HG02973 (cell line): ENCODE data around the gene PTPRN2.

ENCODE experiments used
- ATAC-seq: cut with Tn5 transposase; IDR thresholded peaks from one replicate; pipeline ENCODE4 v1.9.1; 2021; ENCODE audit warnings: moderate library complexity; ENCODE audit not compliant: unreplicated experiment

Gene PTPRN2

DNA sequence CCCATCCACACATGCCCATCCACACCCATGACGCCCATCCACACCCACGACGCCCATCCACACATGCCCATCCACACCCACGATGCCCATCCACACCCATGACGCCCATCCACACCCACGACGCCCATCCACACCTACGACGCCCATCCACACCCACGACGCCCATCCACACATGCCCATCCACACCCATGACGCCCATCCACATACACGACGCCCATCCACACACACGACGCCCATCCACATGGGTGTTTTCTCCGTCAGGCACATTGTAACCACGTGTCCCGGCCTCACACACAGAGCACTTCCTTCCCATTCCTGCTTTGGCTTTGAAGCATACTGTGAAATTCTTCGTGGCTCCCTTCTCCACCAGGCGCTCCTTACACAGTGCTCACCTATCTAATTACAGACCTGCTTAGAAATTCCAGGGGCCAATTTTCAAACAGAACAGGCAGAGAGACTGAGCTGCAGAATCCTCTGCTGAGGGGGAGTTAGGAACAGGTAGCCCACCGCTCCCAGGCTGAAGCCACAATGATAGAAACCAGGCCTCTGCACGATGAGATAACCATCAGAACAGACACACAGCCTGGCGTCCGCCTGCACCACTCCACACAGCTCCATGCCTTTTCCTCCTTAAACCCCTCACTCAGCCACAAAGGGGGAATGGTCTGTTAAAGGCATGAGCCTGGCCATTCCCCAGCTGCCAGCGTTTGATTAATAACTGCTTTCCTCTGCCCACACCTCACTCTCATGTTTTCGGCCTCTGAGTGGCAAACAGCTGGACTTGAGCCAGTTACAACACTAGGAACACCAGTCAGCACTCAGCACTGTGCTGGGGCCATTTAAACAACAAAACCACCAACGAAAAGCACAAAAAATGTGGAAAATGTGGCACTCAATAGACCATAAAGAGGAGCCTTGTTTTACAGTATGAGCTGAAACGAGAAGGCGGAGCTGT is 501.6 kb downstream of the PTPRN2 start:
- ATAC-seq, result no peak

DNA sequence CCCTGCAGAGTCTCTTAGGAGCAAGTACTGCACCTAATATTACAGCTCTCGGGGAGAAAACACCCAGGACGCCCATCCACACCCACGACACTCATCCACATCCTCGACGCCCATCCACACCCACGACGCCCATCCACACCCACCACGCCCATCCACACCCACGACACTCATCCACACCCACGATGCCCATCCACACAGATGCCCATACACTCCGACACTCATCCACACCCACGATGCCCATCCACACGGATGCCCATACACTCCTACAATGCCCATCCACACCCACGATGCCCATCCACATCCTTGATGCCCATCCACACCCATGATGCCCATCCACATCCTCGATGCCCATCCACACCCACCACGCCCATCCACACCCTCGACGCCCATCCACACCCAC is 503.1 kb downstream of the PTPRN2 start:
- ATAC-seq, result no peak

DNA sequence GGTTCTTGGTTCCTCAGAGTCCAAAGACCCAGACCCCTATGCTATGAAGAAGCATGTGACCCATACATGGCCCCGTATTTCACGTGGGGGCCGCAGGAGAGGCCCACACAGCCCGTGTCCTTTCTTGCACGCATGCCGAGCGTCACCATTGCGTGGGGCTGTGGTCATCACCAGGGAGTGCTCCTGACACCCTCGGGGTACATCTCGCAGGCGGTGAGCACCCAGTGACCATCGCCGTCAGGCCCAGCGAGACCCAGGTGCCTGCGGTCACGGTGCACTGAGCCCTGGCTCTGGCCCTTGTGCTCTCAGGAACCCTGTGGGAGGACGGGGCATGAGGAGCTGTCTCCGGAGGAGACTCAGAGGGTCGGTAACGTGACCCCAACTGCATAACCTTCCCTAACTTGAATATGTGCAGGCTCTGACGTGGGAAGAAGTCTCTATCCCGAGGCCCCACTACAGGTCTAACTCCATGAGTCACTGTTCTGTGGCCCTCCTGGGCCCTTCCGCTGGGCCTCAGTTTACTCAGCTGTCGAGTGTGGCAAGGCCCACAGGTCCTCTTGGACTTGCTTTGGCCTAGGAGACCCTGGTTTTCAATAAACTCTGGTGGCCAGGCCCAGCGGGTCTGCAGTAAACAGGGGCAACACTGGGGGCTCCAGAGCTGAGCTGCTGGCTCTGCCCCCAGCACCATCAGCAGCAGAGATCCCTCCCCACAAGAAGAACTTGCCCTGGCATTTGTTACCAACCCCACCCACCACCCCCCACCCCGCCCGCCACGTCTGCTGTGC is 503.9 kb downstream of the PTPRN2 start:
- no peak for ATAC-seq

DNA sequence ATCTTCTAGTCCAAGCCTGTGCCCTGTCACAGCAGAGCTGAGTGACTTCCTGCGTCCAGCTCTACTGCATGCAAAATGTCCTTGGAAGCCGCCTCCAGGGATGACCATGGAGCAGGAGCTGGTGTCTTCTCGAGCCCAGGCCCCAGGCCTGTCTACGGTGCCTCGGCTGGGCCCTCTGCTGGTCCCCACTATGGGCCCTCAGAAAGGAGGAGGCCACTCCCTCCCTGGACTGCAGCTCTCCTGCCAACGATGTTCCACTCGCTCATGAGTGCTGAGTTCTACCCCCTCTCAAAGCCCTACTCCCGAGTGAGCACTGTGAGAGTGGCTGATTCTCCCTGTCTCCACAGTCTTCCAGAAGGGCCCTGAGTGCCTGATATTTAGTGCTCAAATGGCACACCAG is 504.9 kb downstream of the PTPRN2 start:
- no peak for ATAC-seq

GRCh38 chr7:158080899-158081445 is 506.7 kb downstream of the PTPRN2 start:
- no peak for ATAC-seq

DNA sequence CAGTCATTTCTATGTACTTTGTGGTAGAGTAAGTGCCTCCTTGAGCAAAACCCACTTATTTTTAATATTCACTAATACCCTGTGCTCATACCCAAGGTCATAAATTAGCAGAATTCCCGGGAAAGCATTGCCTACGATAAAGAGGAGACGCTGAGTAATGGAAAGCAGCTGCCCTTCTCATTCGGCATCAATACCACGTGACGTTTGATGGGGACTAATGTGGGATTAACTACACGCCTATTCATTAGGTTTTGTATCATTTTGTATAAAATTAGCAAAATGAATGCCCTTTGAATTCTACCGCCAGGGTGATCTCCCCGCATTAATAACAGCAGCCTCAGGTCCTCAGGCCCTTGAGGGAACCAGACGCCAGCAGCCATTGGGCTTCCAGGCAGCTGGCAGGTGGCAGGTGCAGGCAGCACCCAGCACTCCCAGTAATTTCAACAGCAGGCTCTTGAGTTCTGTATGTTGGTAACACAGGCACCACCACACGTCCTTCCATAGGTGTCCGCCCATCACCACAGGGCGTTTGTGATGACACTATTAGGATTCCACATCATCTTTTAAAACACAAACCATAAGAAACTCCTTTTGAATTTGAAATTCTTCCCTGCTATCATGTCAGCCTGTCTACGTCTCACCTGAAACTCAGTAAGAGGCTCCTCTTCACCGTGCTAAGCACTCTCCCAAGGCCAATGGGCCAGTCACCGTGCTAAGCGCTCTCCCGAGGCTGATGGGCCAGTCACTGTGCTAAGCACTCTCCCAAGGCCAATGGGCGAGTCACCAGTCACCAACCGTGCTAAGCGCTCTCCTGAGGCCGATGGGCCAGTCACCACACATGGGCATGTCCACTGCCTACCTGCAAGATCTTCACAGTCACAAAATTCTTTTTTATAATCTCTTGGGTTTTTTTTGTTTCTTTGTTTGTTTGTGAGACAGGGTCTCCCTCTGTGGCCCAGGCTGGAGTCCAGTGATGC is 509.4 kb downstream of the PTPRN2 start:
- ATAC-seq, result no peak

DNA sequence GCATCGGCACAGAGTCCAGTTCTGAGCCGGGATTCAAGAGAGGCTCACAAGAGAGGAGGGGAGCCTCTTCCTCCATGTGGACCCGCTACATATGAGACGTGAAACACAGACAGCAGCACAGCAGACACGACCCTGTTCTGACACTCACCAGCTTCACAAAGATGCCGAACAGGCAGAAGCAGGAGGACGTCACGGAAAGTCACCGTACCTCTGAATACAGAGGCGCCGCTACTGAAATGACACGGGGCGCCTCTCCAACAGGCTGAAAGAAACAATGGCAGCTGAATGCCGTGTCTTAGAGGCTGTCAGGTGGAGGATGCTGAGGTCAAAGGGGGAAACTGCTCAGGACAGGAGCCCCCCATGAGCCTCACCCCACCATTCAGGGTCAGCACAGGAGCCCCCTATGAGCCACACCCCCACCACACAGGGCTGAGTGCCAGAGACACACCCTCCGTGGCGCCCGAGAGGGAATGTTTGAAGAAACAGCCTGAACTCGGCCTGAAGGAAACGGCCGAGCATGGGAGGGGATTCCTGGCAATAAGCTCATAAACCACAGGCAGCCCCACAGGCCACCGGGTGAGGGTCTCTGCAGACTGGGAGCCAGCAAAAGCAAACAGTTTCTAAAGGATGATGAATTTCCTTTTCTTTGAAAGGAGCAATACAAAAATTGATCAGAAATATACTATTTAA is 510.3 kb downstream of the PTPRN2 start:
- no peak for ATAC-seq

DNA sequence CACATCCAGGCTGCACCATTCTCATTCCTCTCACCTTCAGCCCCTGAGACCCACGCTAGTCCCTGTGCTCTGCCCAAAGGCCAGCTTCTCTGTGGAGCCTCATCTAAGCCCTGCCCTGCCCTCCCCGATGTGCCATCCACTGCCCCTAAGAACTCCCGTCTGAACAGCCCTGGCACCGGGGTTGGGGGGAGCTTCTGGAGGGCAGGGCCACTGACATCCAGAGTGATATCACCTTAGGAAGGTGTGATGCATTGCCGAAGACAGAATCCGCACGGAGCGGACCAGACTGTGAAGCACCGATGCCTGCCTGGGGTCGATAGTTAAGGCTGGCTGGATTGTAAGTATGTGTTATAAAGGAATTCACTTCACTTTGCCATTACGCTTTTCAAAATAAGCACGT is 511.0 kb downstream of the PTPRN2 start:
- ATAC-seq, result no peak

GRCh38 chr7:158076215-158076614 is 511.4 kb downstream of the PTPRN2 start:
- no peak for ATAC-seq

DNA sequence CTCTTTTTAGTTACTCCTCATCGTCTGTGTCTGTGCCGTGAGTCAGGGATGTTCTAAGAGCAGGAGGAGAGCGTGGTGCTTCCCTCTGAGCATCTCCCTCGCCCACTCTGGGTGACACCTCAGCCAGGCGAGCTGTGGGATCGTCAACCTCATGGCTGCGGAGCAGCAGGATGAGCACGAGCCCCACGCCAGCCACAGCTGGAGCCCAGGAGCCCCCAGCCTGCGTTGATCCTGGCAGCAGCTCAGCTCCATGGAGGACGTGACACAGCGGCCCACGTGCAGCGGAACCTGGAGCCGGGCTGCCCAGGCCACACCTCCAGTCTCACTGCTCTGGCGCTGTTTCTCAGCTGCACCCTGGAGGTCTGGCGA is 512.0 kb downstream of the PTPRN2 start:
- ATAC-seq, result no peak

- no peak for ATAC-seq
Measured at GRCh38 chr7:158074896-158075632, 512.6 kb downstream of the PTPRN2 start.

- ATAC-seq, result no peak
Measured at GRCh38 chr7:158073845-158074840, 513.5 kb downstream of the PTPRN2 start.

- ATAC-seq, result no peak
Measured at GRCh38 chr7:158072991-158073730, 514.5 kb downstream of the PTPRN2 start.

DNA sequence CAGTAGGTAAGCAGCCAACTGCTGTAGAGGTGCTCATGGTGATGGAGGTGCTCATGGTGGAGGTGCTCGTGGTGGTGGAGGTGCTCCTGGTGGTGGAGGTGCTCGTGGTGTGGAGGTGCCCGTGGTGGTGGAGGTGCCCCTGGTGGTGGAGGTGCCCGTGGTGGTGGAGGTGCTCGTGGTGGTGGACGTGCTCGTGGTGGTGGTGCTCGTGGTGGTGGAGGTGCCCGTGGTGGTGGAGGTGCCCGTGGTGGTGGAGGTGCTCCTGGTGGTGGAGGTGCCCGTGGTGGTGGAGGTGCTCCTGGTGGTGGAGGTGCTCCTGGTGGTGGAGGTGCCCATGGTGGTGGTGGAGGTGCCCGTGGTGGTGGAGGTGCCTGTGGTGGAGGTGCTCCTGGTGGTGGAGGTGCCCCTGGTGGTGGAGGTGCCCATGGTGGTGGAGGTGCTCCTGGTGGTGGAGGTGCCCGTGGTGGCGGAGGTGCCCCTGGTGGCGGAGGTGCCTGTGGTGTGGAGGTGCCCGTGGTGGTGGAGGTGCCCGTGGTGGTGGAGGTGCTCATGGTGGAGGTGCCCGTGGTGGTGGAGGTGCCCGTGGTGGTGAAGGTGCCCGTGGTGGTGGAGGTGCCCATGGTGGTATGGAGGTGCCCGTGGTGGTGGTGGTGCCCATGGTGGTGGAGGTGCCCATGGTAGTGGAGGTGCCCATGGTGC is 517.3 kb downstream of the PTPRN2 start:
- no peak for ATAC-seq

DNA sequence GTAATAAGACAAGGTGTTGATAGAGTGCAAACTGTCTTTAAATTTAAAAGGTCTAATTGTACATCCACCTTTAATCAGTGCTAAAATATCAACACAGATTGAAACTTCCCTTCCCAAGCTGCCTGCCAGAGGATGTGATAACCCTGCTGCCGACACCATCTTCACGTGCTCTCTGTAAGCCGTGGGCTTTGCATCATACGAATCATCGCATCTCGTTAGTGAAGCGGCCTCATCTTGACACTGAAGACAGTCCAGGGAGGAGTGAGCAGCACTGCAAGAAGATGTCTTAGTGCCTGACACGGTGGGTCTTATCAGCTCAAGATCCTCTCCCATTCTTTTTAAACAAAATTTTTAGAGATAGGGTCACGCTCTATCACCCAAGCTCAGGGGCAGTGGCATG is 518.8 kb downstream of the PTPRN2 start:
- no peak for ATAC-seq

DNA sequence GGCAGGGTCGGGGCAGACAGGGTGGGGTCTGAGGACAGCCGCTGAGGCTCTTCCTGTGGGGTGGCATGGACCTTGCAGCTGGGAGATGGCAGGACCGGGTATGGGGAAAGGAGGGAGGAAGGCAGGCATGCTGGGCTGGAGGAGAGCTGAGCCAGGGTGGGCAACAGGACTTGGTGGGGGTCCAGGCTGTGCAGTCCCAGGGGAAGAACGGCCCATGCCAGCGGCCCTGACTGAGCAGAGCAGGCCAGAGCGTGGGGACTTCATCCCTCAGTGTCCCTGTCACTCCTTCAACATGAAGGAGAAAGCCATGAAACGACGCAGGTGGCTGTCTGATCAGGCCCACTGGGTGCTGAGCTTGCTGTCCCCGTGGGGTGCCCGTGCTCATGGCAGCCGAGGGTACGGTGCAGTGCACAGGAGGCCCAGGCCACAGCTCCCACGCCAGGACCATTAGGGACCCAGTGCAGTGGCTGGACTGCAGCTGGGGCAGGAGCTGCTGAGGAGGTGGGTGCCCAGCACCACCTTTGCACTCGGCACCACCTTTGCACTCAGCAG is 519.6 kb downstream of the PTPRN2 start:
- ATAC-seq, result no peak
